NCI-H1436 treated with DMSO at 0.1 percent for 48 hours (cell line): Measurements from ENCODE around the gene PIEZO2.

Experiments used
- DNase-seq: peaks from one replicate; lab custom pipeline; 2025; lab: John Stamatoyannopoulos, UW

PIEZO2 gene

GRCh38 chr18:11024928-11025669, 124.3 kb downstream of the PIEZO2 start:
- DNase-seq, result no peak

- DNase-seq, result no peak
Observed at GRCh38 chr18:11021477-11021876, 127.9 kb downstream of the PIEZO2 start.

- no peak for DNase-seq
Observed at GRCh38 chr18:11020877-11021414, 128.4 kb downstream of the PIEZO2 start.

GRCh38 chr18:11020161-11020853, 129.1 kb downstream of the PIEZO2 start:
- DNase-seq, result no peak

DNA sequence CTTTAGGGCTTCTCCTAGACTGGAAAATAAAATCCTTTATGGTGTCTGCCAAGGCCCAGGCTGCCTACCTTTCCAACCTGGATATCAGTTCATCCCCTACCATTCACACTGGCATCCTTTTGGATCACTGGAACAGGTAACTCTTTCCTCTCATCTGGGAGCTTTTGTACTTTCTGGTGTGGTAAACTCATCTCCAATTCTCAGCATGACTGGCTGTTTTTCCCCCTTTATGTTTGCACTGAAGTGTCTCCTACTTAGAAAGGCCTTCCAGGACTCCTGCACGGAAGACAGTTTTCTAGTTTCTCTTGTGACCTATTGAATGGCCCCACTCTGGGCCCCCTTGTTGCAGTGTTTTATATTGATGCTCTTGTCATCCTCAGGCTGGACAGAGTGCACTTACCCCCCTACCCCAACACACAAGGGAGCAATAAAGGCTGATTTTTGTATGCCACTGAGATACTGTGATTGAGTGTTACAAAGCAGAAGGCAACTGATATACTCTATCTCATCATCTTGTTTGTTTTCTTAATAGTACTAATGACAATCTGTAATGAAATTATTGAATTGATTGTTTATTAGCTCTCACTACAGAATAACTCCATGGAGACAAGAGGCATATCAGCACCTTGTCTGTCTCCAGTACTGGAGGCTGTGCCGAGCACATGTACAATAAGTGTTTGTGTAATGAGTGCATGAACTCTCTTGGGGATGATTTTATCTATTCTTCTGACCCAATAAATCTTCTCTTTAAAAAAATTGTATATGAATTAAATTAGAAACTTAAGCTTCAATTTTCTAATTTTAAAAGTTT, 129.9 kb downstream of the PIEZO2 start:
- no peak for DNase-seq

DNA sequence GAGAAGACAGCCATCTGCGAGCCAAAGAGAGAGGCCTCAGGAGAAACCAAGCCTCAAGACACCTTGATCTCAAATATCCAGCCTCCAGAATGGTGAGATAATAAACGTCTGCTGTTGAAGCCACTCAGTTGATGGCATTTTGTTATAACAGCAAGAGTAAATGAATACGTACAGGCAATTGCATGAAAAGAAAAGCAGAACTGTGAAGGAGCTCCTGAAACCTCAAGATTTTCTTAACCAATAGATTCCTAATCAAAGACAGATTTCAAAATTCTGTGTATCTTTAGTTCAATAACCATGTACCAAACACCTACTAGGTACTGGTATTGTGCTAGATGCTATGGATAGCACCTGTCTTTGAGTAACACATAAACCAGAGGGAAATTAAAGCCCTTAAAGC, 139.5 kb downstream of the PIEZO2 start:
- DNase-seq, result no peak

- DNase-seq, result no peak
Observed at GRCh38 chr18:11009147-11009546, 140.2 kb downstream of the PIEZO2 start.

- DNase-seq, result no peak
Observed at GRCh38 chr18:11008505-11008904, 140.9 kb downstream of the PIEZO2 start.

GRCh38 chr18:11005528-11005927, 143.8 kb downstream of the PIEZO2 start:
- no peak for DNase-seq

DNA sequence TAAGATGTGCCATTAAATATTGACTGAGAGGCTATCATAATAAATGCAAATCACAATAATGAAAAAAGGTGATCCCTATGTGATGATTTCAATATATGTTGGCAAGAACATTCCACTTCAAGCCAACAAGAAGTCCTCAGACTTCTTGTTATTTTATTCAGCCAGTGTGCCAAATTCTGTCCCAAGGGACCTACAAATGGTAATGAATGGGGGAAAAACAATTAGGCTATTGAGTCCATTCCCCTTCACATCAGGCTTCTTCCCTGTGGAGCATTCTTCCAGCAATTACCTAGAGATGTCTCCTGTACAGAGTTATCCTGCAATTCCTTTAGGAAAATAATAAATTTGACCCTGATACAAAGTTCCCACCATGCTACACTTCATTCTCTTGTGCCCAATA, 144.4 kb downstream of the PIEZO2 start:
- DNase-seq, result no peak

DNA sequence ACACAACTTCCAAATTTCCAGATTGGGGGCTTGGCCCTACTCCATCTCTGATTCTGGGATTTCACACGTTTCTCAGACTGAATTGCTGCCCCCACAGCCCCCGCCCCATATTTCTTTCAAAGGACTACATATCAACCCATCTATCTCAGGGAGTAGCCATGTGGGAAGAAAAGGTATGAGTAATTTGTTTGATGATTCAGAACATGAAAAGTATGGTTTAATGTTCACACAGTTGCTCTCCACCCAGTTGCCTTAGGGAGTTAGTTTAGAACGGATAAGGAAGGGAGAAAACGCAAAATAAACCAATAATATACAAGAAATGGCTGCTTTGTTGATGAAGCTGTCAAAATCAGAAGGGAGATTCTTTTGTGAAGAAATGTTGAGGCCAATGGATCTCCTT, 145.1 kb downstream of the PIEZO2 start:
- DNase-seq, result no peak

- DNase-seq, result no peak
Observed at GRCh38 chr18:11002796-11003195, 146.6 kb downstream of the PIEZO2 start.

- DNase-seq, result no peak
Observed at GRCh38 chr18:11002277-11002676, 147.1 kb downstream of the PIEZO2 start.

DNA sequence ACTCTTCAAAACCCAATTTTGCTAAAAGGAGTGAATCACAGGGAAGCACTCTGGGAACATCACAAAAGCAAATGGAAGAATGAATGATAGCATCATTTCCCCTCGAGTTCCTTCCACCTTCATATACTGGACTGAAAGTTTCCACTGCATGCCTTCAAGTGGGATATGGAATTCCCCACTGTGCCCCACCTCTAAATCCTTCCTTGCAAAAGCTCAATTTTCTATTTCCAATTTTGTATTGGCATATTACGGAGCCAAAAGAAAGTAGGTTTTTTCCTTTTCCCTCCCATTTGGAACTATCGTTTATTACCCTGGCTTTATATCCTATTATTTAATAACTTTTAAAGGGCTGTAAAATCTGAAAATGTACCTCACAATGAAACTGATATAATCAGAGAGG, 149.3 kb downstream of the PIEZO2 start:
- no peak for DNase-seq

DNA sequence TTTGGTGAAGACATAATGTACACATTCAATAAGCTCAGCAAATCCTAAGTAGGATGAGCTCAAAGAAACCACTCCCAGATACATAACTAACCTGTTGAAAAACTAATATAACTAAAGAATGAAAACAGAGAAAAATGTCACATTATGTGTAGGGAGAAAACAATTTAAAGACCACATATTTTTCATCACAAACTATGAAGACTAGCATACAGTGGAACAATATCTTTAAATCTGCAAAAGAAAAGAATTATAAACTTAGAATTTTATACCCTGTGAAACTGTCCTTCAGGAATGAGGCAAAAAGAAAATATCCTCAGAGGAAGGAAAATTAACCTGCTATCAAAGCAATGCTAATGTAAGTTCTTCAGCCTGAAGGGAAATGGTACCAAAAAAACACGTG, 151.5 kb downstream of the PIEZO2 start:
- DNase-seq, result no peak

- DNase-seq, result no peak
Observed at GRCh38 chr18:10995550-10995949, 153.8 kb downstream of the PIEZO2 start.

DNA sequence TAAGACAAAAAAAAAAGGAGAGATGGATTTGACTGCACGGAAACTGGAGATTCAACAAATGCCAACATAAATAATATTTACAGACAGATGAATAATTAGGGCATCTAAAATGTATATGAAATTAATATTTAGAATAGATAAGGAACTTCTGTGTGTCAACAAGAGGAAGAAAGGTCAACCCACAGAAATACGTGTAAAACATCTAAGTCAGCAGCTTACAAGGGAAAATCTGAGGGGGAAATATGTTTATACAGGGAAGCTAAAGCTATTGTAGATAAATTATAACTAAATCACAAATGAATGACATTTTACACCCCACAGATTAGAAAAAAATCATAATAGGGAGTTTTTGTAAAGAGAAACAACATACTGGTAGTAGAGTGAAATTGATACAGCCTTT, 159.9 kb downstream of the PIEZO2 start:
- no peak for DNase-seq

- no peak for DNase-seq
Observed at GRCh38 chr18:10985689-10986088, 163.7 kb downstream of the PIEZO2 start.

GRCh38 chr18:10979411-10979810, 170.0 kb downstream of the PIEZO2 start:
- DNase-seq, result no peak

DNA sequence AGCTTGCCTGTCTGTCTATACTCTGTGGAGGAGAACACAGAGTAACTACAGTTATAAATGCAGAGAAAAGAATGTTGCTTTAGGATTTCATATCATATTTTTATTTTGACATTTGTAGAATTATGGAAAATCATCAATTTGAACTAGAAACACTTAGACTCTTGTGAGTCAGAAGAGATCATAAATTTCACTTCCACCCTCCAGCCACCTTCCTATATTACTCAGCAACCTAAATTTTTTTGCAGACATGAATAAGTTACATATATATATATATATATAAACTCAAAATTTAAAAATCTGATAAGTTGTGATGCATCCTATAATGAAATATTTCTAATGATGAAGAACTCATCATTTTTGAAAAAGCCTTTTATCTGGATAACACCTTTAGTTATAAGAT, 172.3 kb downstream of the PIEZO2 start:
- DNase-seq, result no peak

- DNase-seq, result no peak
Observed at GRCh38 chr18:10973567-10974203, 175.7 kb downstream of the PIEZO2 start.

GRCh38 chr18:10971717-10972116, 177.7 kb downstream of the PIEZO2 start:
- no peak for DNase-seq
